COLO668 (cell line): Measurements from ENCODE around the gene ZNF622.
A peak's percentile ranks its signal among the peaks of the same experiment; 100 is the strongest.

Experiments
- DNase-seq: peaks from one replicate; lab custom pipeline; 2025; ENCODE audit not compliant: unreplicated experiment; lab: John Stamatoyannopoulos, UW

The ZNF622 gene

GRCh38 chr5:16465544-16466432 is at the start of gene ZNF622:
ZNF622 (minus strand) TSS chr5:16465800; CDS start chr5:16465665, 135 bp downstream.
- peak; percentile 97 for DNase-seq

- no peak for DNase-seq
These were observed 44.5 kb upstream of the ZNF622 start for GRCh38 chr5:16510098-16510497.

GRCh38 chr5:16508730-16509531 is 43.3 kb upstream of the ZNF622 start:
- peak; percentile 69 for DNase-seq

- DNase-seq = no peak
These were observed 42.1 kb upstream of the ZNF622 start for GRCh38 chr5:16507716-16508115.

- DNase-seq = no peak
These were observed 40.3 kb upstream of the ZNF622 start for GRCh38 chr5:16505904-16506303.

GRCh38 chr5:16505140-16505891 is 39.7 kb upstream of the ZNF622 start:
- no peak for DNase-seq

GRCh38 chr5:16504571-16504970 is 39.0 kb upstream of the ZNF622 start:
- no peak for DNase-seq

- DNase-seq = no peak
These were observed 37.3 kb upstream of the ZNF622 start for GRCh38 chr5:16502866-16503265.

- DNase-seq = no peak
These were observed 34.4 kb upstream of the ZNF622 start for GRCh38 chr5:16500024-16500423.

- DNase-seq = no peak
These were observed 31.9 kb upstream of the ZNF622 start for GRCh38 chr5:16497546-16497945.

GRCh38 chr5:16493261-16493660 is 27.7 kb upstream of the ZNF622 start:
- DNase-seq = no peak

GRCh38 chr5:16492398-16493140 is 27.0 kb upstream of the ZNF622 start:
- DNase-seq = peak; percentile 43

- DNase-seq = no peak
These were observed 25.3 kb upstream of the ZNF622 start for GRCh38 chr5:16490911-16491310.

- DNase-seq = no peak
These were observed 23.8 kb upstream of the ZNF622 start for GRCh38 chr5:16489322-16489791.

GRCh38 chr5:16487456-16487855 is 21.9 kb upstream of the ZNF622 start:
- no peak for DNase-seq

- DNase-seq = no peak
These were observed 21.1 kb upstream of the ZNF622 start for GRCh38 chr5:16486711-16487111.

GRCh38 chr5:16485656-16486055 is 20.1 kb upstream of the ZNF622 start:
- no peak for DNase-seq

- DNase-seq = no peak
These were observed 18.5 kb upstream of the ZNF622 start for GRCh38 chr5:16484081-16484480.

GRCh38 chr5:16483361-16483760 is 17.8 kb upstream of the ZNF622 start:
- peak; percentile 27 for DNase-seq

GRCh38 chr5:16482891-16483290 is 17.3 kb upstream of the ZNF622 start:
- no peak for DNase-seq
